Central memory CD8-positive, alpha-beta T cell (primary cell): ENCODE results near the gene ZNF750.

Source experiments
- ATAC-seq: fragments of 150-1000 bp; cut with Tn5 transposase; replicated peaks from 2 replicates; pipeline ENCODE4 v1.10.0; 2022; ENCODE audit warnings: mild to moderate bottlenecking, moderate FRiP score, moderate number of reproducible peaks; ENCODE audit not compliant: poor library complexity, severe bottlenecking; ENCODE audit errors: extremely low read depth
- DNase-seq, 2 donors: peaks; one replicate each; pipeline ENCODE4 v3.0.0; 2021; ENCODE audit warnings: low spot score in 2 of 2
- H3K27ac Mint-ChIP-seq: one replicate; pipeline ENCODE4 v1.8.0; 2022; ENCODE audit warnings: low read depth, mild to moderate bottlenecking, moderate library complexity, mixed read lengths
- H3K27me3 Mint-ChIP-seq: one replicate; pipeline ENCODE4 v1.8.0; 2022; ENCODE audit warnings: mixed read lengths
- H3K36me3 Mint-ChIP-seq: one replicate; pipeline ENCODE4 v1.8.0; 2022; ENCODE audit warnings: mild to moderate bottlenecking, moderate library complexity, mixed read lengths; ENCODE audit not compliant: insufficient read depth
- H3K4me1 Mint-ChIP-seq: one replicate; pipeline ENCODE4 v1.8.0; 2022; ENCODE audit warnings: mixed read lengths
- H3K4me3 Mint-ChIP-seq: one replicate; pipeline ENCODE4 v1.8.0; 2022; ENCODE audit warnings: mild to moderate bottlenecking, moderate library complexity, mixed read lengths
- H3K9me3 Mint-ChIP-seq: one replicate; pipeline ENCODE4 v1.8.0; 2022; ENCODE audit warnings: mixed read lengths

ZNF750 gene

GRCh38 chr17:82781894-82782274 lies 57.9 kb downstream of the ZNF750 start:
- H3K27ac Mint-ChIP-seq, result no peak overlapping the region
- peaks cover 6% of the 10 kb centered on the region for H3K36me3 Mint-ChIP-seq
- no peak overlapping the region for H3K4me3 Mint-ChIP-seq

GRCh38 chr17:82780971-82781893 lies 58.6 kb downstream of the ZNF750 start:
- H3K27ac Mint-ChIP-seq, result no peak overlapping the region
- H3K4me3 Mint-ChIP-seq, result no peak overlapping the region
- no peaks in the 10 kb centered on the region for H3K27me3 Mint-ChIP-seq
- no peaks in the 10 kb centered on the region for H3K9me3 Mint-ChIP-seq
- H3K36me3 Mint-ChIP-seq, result peaks cover 10% of the 10 kb centered on the region
- ATAC-seq, result no peak
- DNase-seq, result no peak
- H3K4me1 Mint-ChIP-seq, result peaks cover 23% of the 10 kb centered on the region

More at GRCh38 chr17:82781894-82782274, 57.9 kb downstream of the ZNF750 start:
- Mint-ChIP-seq H3K9me3 (no peaks in the 10 kb centered on the region), H3K4me1 (peaks cover 17% of the 10 kb centered on the region), H3K27me3 (no peaks in the 10 kb centered on the region)
- peak; percentile 100 for ATAC-seq
- peak; percentile 82 to 85 for DNase-seq

- H3K27ac Mint-ChIP-seq, result no peak overlapping the region
- H3K27me3 Mint-ChIP-seq, result no peaks in the 10 kb centered on the region
- no peaks in the 10 kb centered on the region for H3K9me3 Mint-ChIP-seq
- no peak for ATAC-seq
- H3K4me3 Mint-ChIP-seq, result no peak overlapping the region
- H3K36me3 Mint-ChIP-seq, result peaks cover 10% of the 10 kb centered on the region
- DNase-seq, result no peak
- peaks cover 31% of the 10 kb centered on the region for H3K4me1 Mint-ChIP-seq
These were observed 59.6 kb downstream of the ZNF750 start for GRCh38 chr17:82780195-82780594.

GRCh38 chr17:82779541-82779940 lies 60.3 kb downstream of the ZNF750 start:
- no peaks in the 10 kb centered on the region for H3K27me3 Mint-ChIP-seq
- H3K4me3 Mint-ChIP-seq, result no peak overlapping the region
- peaks cover 10% of the 10 kb centered on the region for H3K36me3 Mint-ChIP-seq
- H3K9me3 Mint-ChIP-seq, result no peaks in the 10 kb centered on the region
- H3K27ac Mint-ChIP-seq, result no peak overlapping the region
- DNase-seq, result no peak
- ATAC-seq, result no peak
- peaks cover 33% of the 10 kb centered on the region for H3K4me1 Mint-ChIP-seq
